GM19372 (cell line): Measurements from ENCODE around the gene MRPL28.

Experiments used
- ATAC-seq: cut with Tn5 transposase; IDR thresholded peaks from one replicate; pipeline ENCODE4 v1.9.1; 2021; ENCODE audit warnings: mild to moderate bottlenecking, low read depth, moderate library complexity; ENCODE audit not compliant: unreplicated experiment

Gene MRPL28

DNA sequence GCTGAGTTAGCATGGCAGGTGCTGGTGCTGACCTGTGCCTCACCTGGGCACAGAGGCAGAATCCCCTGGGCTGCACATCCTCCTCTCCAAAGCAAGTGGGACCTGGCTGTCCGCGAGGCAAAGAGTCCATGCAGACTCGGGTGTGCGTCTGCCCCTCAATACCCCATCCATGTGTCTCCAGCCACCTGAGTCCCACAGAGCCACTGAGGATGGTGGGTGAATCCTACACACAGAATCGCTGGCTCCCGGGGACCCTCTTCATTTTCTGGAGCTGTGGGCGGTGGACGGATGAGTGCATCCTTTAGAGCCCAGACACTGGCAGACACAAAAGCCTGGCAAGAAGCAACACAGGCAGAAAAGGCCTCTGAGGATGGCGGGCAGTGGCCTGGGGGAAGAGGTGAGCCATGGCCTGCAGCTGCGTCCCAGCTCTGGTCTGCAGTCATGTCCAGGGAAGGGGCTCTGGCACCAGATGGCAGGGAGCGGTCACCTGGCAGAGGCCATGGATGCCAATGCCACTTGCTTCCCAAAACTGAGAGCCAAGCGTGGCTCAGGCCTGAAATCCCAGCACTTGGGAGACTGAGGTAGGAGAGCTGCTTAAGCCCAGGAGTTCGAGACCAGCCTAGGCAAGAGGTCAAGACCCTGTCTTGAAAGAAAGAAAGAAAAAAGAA, 47.7 kb downstream of the MRPL28 start:
- no peak for ATAC-seq

DNA sequence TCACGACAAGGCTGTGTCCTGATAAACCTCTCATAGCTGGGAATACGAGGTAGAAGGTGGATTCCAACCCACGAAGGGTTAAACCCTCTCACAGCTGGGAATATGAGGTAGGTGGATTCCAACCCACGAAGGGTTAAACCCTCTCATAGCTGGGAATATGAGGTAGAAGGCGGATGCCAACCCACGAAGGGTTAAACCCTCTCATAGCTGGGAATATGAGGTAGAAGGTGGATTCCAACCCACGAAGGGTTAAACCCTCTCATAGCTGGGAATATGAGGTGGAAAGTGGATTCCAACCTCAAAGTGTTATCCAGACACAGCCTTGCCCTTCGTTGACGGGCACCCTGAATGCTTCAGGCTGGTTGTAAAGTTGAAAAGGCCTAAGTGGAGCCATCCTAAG, 48.8 kb downstream of the MRPL28 start:
- no peak for ATAC-seq

DNA sequence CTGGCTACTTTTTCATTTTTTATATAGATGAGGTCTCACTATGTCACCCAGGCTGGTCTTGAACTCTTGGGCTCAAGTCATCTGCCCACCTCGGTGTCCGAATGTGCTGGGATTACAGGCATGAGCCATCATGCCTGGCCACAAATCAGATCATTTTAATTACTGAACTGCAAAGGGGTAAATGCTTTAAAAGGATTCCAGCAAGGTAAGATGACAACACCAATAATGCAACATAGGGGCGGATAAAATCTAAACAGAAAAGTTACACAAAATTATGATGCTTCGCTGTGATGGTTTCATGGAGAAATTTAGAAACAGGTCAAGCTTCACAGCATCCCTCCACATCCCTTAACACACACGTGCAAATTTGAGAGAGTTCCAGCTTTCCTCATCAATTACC, 50.1 kb downstream of the MRPL28 start:
- no peak for ATAC-seq

DNA sequence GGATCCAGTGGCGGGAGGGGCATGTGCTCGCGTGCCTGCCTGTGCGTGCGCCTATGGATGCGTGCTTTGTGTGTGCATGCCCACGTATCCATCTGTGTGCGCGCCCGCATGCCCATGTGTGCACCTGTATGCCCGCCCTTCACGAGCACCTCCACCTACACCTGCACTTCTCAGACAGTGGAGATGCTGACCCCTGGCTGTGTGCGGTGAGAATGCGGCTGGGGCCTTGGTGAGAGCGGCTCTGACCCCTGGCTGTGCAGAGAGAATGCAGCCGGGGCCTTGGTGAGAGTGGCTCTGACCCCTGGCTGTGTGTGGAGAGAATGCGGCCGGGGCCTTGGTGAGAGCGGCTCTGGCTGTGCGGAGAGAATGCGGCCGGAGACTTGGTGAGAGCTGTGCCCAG, 51.7 kb downstream of the MRPL28 start:
- ATAC-seq, result no peak

DNA sequence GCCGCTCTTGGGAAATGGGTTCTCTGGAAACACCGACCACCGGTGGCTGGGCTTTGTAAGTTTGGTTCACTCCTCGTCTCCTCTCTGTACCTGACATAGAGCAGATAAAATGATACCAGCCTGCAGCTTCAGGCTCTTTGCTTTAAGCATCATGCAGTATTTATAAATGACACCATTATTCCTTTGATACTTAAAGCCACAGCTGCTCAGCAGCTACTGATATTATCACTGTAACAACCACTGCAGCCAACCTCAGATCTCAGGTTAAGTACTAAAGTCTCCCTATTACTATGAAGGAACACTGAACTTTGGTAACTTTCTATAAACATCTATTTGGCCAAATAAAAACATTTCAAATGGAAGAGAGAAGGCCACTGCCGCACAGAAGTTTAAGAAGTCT, 52.8 kb downstream of the MRPL28 start:
- no peak for ATAC-seq
